HG03025 (cell line): Measurements from ENCODE around the gene ICA1L.

ENCODE experiments used
- ATAC-seq: cut with Tn5 transposase; IDR thresholded peaks from one replicate; pipeline ENCODE4 v1.9.1; 2021; ENCODE audit warnings: mild to moderate bottlenecking, moderate library complexity; ENCODE audit not compliant: unreplicated experiment, low FRiP score

Gene ICA1L

GRCh38 chr2:202790676-202791075 lies 80.9 kb downstream of the ICA1L start:
- no peak for ATAC-seq

GRCh38 chr2:202786842-202787241 lies 84.7 kb downstream of the ICA1L start:
- ATAC-seq = no peak

GRCh38 chr2:202782940-202783558 lies 88.5 kb downstream of the ICA1L start:
- no peak for ATAC-seq

- ATAC-seq = no peak
Observed at GRCh38 chr2:202780514-202781021, 91.0 kb downstream of the ICA1L start.

- ATAC-seq = no peak
Observed at GRCh38 chr2:202778217-202778616, 93.3 kb downstream of the ICA1L start.

- ATAC-seq = no peak
Observed at GRCh38 chr2:202774104-202774503, 97.5 kb downstream of the ICA1L start.

GRCh38 chr2:202773301-202773973 lies 98.1 kb downstream of the ICA1L start:
- no peak for ATAC-seq

- ATAC-seq = no peak
Observed at GRCh38 chr2:202771741-202772460, 99.7 kb downstream of the ICA1L start.

- ATAC-seq = no peak
Observed at GRCh38 chr2:202771336-202771735, 100.2 kb downstream of the ICA1L start.

- no peak for ATAC-seq
Observed at GRCh38 chr2:202769201-202769600, 102.4 kb downstream of the ICA1L start.

- ATAC-seq = no peak
Observed at GRCh38 chr2:202768273-202768672, 103.3 kb downstream of the ICA1L start.

GRCh38 chr2:202765436-202765835 lies 106.1 kb downstream of the ICA1L start:
- no peak for ATAC-seq

GRCh38 chr2:202764991-202765390 lies 106.6 kb downstream of the ICA1L start:
- ATAC-seq = no peak

GRCh38 chr2:202763916-202764315 lies 107.7 kb downstream of the ICA1L start:
- no peak for ATAC-seq

- ATAC-seq = no peak
Observed at GRCh38 chr2:202762556-202762955, 109.0 kb downstream of the ICA1L start.

GRCh38 chr2:202760848-202761247 lies 110.7 kb downstream of the ICA1L start:
- no peak for ATAC-seq

GRCh38 chr2:202758604-202759003 lies 113.0 kb downstream of the ICA1L start:
- no peak for ATAC-seq

GRCh38 chr2:202758128-202758527 lies 113.4 kb downstream of the ICA1L start:
- ATAC-seq = no peak

- no peak for ATAC-seq
Observed at GRCh38 chr2:202757339-202757738, 114.2 kb downstream of the ICA1L start.

GRCh38 chr2:202756598-202756997 lies 115.0 kb downstream of the ICA1L start:
- no peak for ATAC-seq

GRCh38 chr2:202754936-202755335 lies 116.6 kb downstream of the ICA1L start:
- no peak for ATAC-seq
